ENCODE measurements around the gene TBL1X. TPM values are rescaled to one million over a fixed set of nuclear protein-coding genes. Genes with fewer than 3 reads are reported as not detected.

Gene TBL1X
- total RNA-seq, 4 donors from 2014 or later, result 14.8 to 31.7 (median 16.8) TPM

- no peak overlapping the region for H3K4me3 ChIP-seq (ENCODE audit: low read depth, poor library complexity, severe bottlenecking)
- no peak for DNase-seq (ENCODE audit: low spot score in 2 of 2)
- intact Hi-C loops (cut with DNase I; ENCODE audit: low total_unique reads), result no loop called here
- TF ChIP-seq CTCF (IDR thresholded peaks at IDR 0.05) (no peak), POLR2A (IDR thresholded peaks at IDR 0.05) (no peak)
- 89 to 95% methylated on average over 11 to 12 of the region's 12 CpGs for WGBS, 2 donors
These were observed 154.7 kb downstream of the TBL1X start for GRCh38 chrX:9619581-9619980.

GRCh38 chrX:9622128-9622527 lies 157.3 kb downstream of the TBL1X start:
- 91% methylated on average over 3 of the region's 3 CpGs for WGBS, 2 donors
- DNase-seq (ENCODE audit: low spot score in 2 of 2), result no peak
- H3K4me3 ChIP-seq (ENCODE audit: low read depth, poor library complexity, severe bottlenecking), result no peak overlapping the region
- intact Hi-C loops (cut with DNase I; ENCODE audit: low total_unique reads), result no loop called here
- TF ChIP-seq CTCF (IDR thresholded peaks at IDR 0.05) (no peak), POLR2A (IDR thresholded peaks at IDR 0.05) (no peak)

GRCh38 chrX:9626379-9626778 lies 161.5 kb downstream of the TBL1X start:
- intact Hi-C loops (cut with DNase I; ENCODE audit: low total_unique reads), result no loop called here
- H3K4me3 ChIP-seq (ENCODE audit: low read depth, poor library complexity, severe bottlenecking), result no peak overlapping the region
- WGBS, 2 donors, result 76 to 79% methylated on average over 7 of the region's 7 CpGs
- TF ChIP-seq CTCF (IDR thresholded peaks at IDR 0.05) (no peak), POLR2A (IDR thresholded peaks at IDR 0.05) (no peak)
- DNase-seq (ENCODE audit: low spot score in 2 of 2), result no peak

GRCh38 chrX:9627922-9628321 lies 163.1 kb downstream of the TBL1X start:
- H3K4me3 ChIP-seq (ENCODE audit: low read depth, poor library complexity, severe bottlenecking), result no peak overlapping the region
- no peak for TF ChIP-seq CTCF (IDR thresholded peaks at IDR 0.05)
- TF ChIP-seq POLR2A (IDR thresholded peaks at IDR 0.05), result no peak
- no peak for DNase-seq (ENCODE audit: low spot score in 2 of 2)
- intact Hi-C loops (cut with DNase I; ENCODE audit: low total_unique reads), result no loop called here
- 42 to 83% methylated on average over 1 of the region's 1 CpG for WGBS, 2 donors

- TF ChIP-seq POLR2A (IDR thresholded peaks at IDR 0.05) (no peak), CTCF (IDR thresholded peaks at IDR 0.05) (no peak)
These were observed 164.1 kb downstream of the TBL1X start for GRCh38 chrX:9628779-9629493.

GRCh38 chrX:9634551-9634950 lies 169.7 kb downstream of the TBL1X start:
- TF ChIP-seq CTCF (IDR thresholded peaks at IDR 0.05) (no peak), POLR2A (IDR thresholded peaks at IDR 0.05) (no peak)

More at GRCh38 chrX:9628779-9629493, 164.1 kb downstream of the TBL1X start:
- DNase-seq (ENCODE audit: low spot score in 2 of 2), result no peak
- intact Hi-C loops (cut with DNase I; ENCODE audit: low total_unique reads), result no loop called here
- no peak overlapping the region for H3K4me3 ChIP-seq (ENCODE audit: low read depth, poor library complexity, severe bottlenecking)
- 77 to 86% methylated on average over 6 of the region's 6 CpGs for WGBS, 2 donors

More at GRCh38 chrX:9634551-9634950, 169.7 kb downstream of the TBL1X start:
- no peak for DNase-seq (ENCODE audit: low spot score in 2 of 2)
- WGBS, 2 donors, result 45 to 56% methylated on average over 7 of the region's 7 CpGs
- intact Hi-C loops (cut with DNase I; ENCODE audit: low total_unique reads), result no loop called here
- H3K4me3 ChIP-seq (ENCODE audit: low read depth, poor library complexity, severe bottlenecking), result no peak overlapping the region
